Psoas muscle (tissue), 8 donors: ENCODE measurements around the gene CLDN15. TPM values are rescaled to one million over a fixed set of nuclear protein-coding genes. Genes with fewer than 3 reads are reported as not detected.

Experiments
- ATAC-seq, 4 donors: fragments of 200-7000 bp; cut with Tn5 transposase; one replicate each; pipeline ENCODE4 v1.9.1; 2020; ENCODE audit warnings: moderate library complexity in 3 of 4, mild to moderate bottlenecking in 2 of 4
- DNase-seq, 2 donors: peaks; one replicate each; pipeline ENCODE4 v3.0.0-alpha.2; 2020
- H3K27ac ChIP-seq: fragments of 200-600 bp; one replicate; pipeline ENCODE4 v1.8.0; 2022
- H3K27me3 ChIP-seq, 3 donors: fragments of 200-600 bp in 1 of 3; one replicate each; pipeline versions ENCODE4 v1.6.1 to v1.8.0; 2013 to 2022; ENCODE audit warnings: low read length in 2 of 3, mild to moderate bottlenecking in 2 of 3, moderate library complexity in 1 of 3; ENCODE audit not compliant: insufficient read depth in 3 of 3
- H3K36me3 ChIP-seq, 2 donors: fragments of 200-600 bp in 1 of 2; one replicate each; pipeline versions ENCODE4 v1.6.1 to v1.8.0; 2013 to 2022; ENCODE audit warnings: low read depth in 1 of 2, mild to moderate bottlenecking in 1 of 2, moderate library complexity in 1 of 2; ENCODE audit not compliant: insufficient read depth in 1 of 2
- H3K4me1 ChIP-seq: fragments of 200-600 bp; one replicate; pipeline ENCODE4 v1.8.0; 2022
- H3K4me3 ChIP-seq: fragments of 200-600 bp; one replicate; pipeline ENCODE4 v1.8.0; 2022; ENCODE audit warnings: mild to moderate bottlenecking
- H3K9me3 ChIP-seq: fragments of 200-600 bp; one replicate; pipeline ENCODE4 v1.8.0; 2022
- CTCF ChIP-seq: fragments of 200-600 bp; IDR thresholded peaks from one replicate; pipeline ENCODE4 v1.8.0; 2022; ENCODE audit warnings: antibody characterized with exemption
- WGBS, 3 donors: extraction: QIAGEN DNeasy Blood & Tissue Kit; methylation state at CpG; one replicate each; pipeline versions ENCODE4 v1.1.6 to v1.1.7; 2013; 5-methylcytosine and 5-hydroxymethylcytosine counted together
- intact Hi-C, 2 donors: fragments of 100-400 bp; cut with DNase I; formaldehyde crosslinking; loops; one replicate each; pipeline versions ENCODE4 v1.11.0 to v1.14.2; 2022
- polyA plus RNA-seq, 3 donors: library from polyadenylated mRNA; stranded (reverse); fragments of 200-250 nt; gene quantifications; one replicate each; pipeline ENCODE4 v1.2.3, GENCODE V29; 2013
- total RNA-seq, 4 donors: library from RNA; stranded (reverse); fragmentation: NEBNext Ultra II Directional in 2 of 4; extraction: Animal tissue kit (Norgen Biotek cat#: 25700) in 2 of 4; gene quantifications; one replicate each; pipeline versions ENCODE4 v1.2.1 to v1.2.4, GENCODE V29; 2021 to 2023
- donor health status: healthy with polysubstance abuse.
- donor health status: DM: no; HTN: no; CAD: no; lungs with moderate emphysema.
- donor health status: Bipolar disorder and iron deficiency.
- donor health status: healthy.
- donor health status: DM: yes; HTN: yes; CAD: no.
- donor health status: DM: no; HTN: no; CAD: no.
- donor health status: DM: no; HTN: no; CAD: no.
- donor health status: DM: yes; HTN: yes; CAD: no.

CLDN15 gene
- total and polyA plus RNA-seq, 7 donors = 0.52 to 2.2 (median 1.6) TPM

GRCh38 chr7:101210143-101210542 is 27.5 kb downstream of the CLDN15 start:
- ATAC-seq (no peak), DNase-seq (no peak)
- H3K27ac ChIP-seq = no peak overlapping the region
- no peak for TF ChIP-seq CTCF
- intact Hi-C loops = no loop called here
- H3K27me3 ChIP-seq = no peaks in the 10 kb centered on the region
- no peaks in the 10 kb centered on the region for H3K9me3 ChIP-seq
- H3K36me3 ChIP-seq = peaks cover 7 to 82% of the 10 kb centered on the region in 2 donors
- 93 to 95% (median 93%) methylated on average over 18 to 19 of the region's 19 CpGs for WGBS, 3 donors
- H3K4me3 ChIP-seq = no peak overlapping the region
- H3K4me1 ChIP-seq = no peaks in the 10 kb centered on the region

GRCh38 chr7:101208794-101209193 is 28.8 kb downstream of the CLDN15 start:
- Histone ChIP-seq H3K27ac (no peak overlapping the region), H3K9me3 (no peaks in the 10 kb centered on the region), H3K4me1 (no peaks in the 10 kb centered on the region), H3K4me3 (no peak overlapping the region), H3K27me3 (no peaks in the 10 kb centered on the region), H3K36me3 (peaks cover 7 to 69% of the 10 kb centered on the region in 2 donors)
- ATAC-seq (no peak), DNase-seq (no peak)
- 88 to 93% (median 89%) methylated on average over 14 of the region's 14 CpGs for WGBS, 3 donors
- TF ChIP-seq CTCF = no peak
- intact Hi-C loops = no loop called here

- peaks cover 7 to 56% of the 10 kb centered on the region in 2 donors for H3K36me3 ChIP-seq
- 87 to 92% (median 88%) methylated on average over 17 of the region's 17 CpGs for WGBS, 3 donors
- no peak for TF ChIP-seq CTCF
- DNase-seq (no peak), ATAC-seq (no peak)
- H3K27ac ChIP-seq = no peak overlapping the region
- H3K9me3 ChIP-seq = no peaks in the 10 kb centered on the region
- intact Hi-C loops = no loop called here
- H3K4me3 ChIP-seq = no peak overlapping the region
- H3K4me1 ChIP-seq = no peaks in the 10 kb centered on the region
- H3K27me3 ChIP-seq = peaks cover 0 to 10% (median 6%) of the 10 kb centered on the region in 3 donors
These were observed 30.1 kb downstream of the CLDN15 start for GRCh38 chr7:101207459-101207858.

GRCh38 chr7:101206665-101207042 is 30.9 kb downstream of the CLDN15 start:
- intact Hi-C loops = no loop called here
- peaks cover 7 to 49% of the 10 kb centered on the region in 2 donors for H3K36me3 ChIP-seq
- peaks cover 0 to 18% (median 12%) of the 10 kb centered on the region in 3 donors for H3K27me3 ChIP-seq
- ATAC-seq (no peak), DNase-seq (no peak)
- H3K9me3 ChIP-seq = no peaks in the 10 kb centered on the region
- no peak for TF ChIP-seq CTCF
- no peak overlapping the region for H3K4me3 ChIP-seq
- H3K27ac ChIP-seq = no peak overlapping the region
- peaks cover 5% of the 10 kb centered on the region for H3K4me1 ChIP-seq
- 87 to 90% (median 88%) methylated on average over 16 to 19 of the region's 19 CpGs for WGBS, 3 donors
